GM06990 (cell line): ENCODE data around the gene GRID1.

Experiments
- DNase-seq: peaks from one replicate; pipeline ENCODE4 v3.0.0-alpha.2; 2011; ENCODE audit not compliant: insufficient read length; ENCODE audit errors: extremely low read depth
- H3K27me3 ChIP-seq: replicated peaks from 2 replicates; pipeline ENCODE4 v1.6.0; 2011; ENCODE audit warnings: low read length; ENCODE audit not compliant: control insufficient read depth, insufficient read depth
- H3K36me3 ChIP-seq: 2 replicates; pipeline ENCODE4 v1.5.1; 2011; ENCODE audit warnings: low read length; ENCODE audit not compliant: control insufficient read depth, insufficient read depth
- H3K4me3 ChIP-seq: replicated peaks from 2 replicates; pipeline ENCODE4 v1.5.1; 2011; ENCODE audit warnings: low read depth, mild to moderate bottlenecking, control low read depth, low read length
- TF ChIP-seq, protein P1 (sequence below): IDR thresholded peaks from 2 replicates; pipeline ENCODE4 v1.5.1; 2011; ENCODE audit warnings: low read length, control low read depth, mild to moderate bottlenecking, inconsistent platforms; ENCODE audit not compliant: insufficient read depth, poor library complexity, severe bottlenecking

Gene GRID1

GRCh38 chr10:86207226-86207625 is 159.4 kb downstream of the GRID1 start:
- DNase-seq: no peak
- H3K27me3 ChIP-seq: no peaks in the 10 kb centered on the region; the same call in 1 of the 2 replicates
- H3K4me3 ChIP-seq: no peak overlapping the region
- TF ChIP-seq, protein P1, sequence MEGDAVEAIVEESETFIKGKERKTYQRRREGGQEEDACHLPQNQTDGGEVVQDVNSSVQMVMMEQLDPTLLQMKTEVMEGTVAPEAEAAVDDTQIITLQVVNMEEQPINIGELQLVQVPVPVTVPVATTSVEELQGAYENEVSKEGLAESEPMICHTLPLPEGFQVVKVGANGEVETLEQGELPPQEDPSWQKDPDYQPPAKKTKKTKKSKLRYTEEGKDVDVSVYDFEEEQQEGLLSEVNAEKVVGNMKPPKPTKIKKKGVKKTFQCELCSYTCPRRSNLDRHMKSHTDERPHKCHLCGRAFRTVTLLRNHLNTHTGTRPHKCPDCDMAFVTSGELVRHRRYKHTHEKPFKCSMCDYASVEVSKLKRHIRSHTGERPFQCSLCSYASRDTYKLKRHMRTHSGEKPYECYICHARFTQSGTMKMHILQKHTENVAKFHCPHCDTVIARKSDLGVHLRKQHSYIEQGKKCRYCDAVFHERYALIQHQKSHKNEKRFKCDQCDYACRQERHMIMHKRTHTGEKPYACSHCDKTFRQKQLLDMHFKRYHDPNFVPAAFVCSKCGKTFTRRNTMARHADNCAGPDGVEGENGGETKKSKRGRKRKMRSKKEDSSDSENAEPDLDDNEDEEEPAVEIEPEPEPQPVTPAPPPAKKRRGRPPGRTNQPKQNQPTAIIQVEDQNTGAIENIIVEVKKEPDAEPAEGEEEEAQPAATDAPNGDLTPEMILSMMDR: no peak
- no peaks in the 10 kb centered on the region for H3K36me3 ChIP-seq

DNA sequence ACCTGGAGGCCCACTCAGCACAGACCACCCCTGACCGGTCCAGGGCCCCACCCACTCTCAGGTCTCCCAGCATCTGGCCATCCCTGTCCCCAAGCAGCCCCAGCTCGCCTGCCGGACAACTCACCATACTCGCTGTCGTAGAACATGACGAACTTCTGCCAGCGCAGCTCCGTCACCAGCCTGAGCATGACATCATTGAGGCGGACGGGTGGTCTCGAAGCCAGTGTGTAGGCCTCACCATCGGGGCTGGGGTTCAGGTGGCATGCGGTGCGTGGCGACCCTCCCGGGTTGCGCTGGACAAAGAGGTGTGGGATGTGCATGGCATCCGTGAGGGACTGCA is 160.4 kb downstream of the GRID1 start:
- H3K4me3 ChIP-seq: no peak overlapping the region
- no peak for DNase-seq
- TF ChIP-seq, protein P1: no peak
- no peaks in the 10 kb centered on the region for H3K36me3 ChIP-seq
- no peaks in the 10 kb centered on the region; the same call in 1 of the 2 replicates for H3K27me3 ChIP-seq

DNA sequence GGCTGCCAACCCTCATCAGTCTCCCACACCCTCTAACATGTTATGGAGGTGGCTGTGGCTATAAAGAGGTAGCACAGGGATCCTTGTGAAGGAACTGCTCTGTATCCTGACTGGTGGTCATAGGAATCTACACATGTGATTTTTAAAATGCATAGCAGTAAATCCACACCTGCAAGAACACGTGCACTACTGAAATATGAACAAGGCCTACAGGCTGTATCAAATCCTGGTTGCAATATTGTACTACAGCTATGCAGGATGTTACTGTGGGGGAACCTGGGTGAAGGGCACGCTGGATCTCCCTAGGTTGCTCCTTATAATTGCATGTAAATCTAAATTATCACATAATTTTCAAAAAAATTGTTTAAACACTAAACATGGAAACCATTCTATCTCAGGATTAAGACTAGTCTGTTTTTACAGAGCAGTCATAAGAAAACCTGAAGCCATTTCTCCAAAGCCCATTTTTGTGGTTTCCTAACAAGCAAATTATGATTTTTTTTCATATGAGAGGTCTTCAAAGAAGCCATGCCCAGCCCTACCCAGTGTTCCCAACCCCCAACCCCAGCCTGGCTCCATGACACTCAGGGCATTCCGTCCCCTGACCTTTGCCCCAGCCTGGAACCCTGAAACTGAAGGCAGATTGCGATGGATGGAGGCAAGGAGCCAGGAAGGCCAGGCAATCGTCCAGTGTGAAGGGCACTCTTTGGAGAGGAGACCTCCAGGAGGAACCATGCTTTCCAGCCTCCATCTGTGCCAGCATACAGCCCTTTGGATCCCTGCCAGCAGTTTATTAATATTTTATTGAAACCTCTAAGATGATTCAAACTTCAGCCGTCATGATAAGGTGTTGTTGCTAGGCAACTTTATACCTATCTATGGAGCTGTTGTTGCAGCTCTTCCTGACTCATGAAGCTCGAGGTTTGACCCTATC is 161.0 kb downstream of the GRID1 start:
- TF ChIP-seq, protein P1: no peak
- Histone ChIP-seq H3K36me3 (no peaks in the 10 kb centered on the region), H3K4me3 (no peak overlapping the region), H3K27me3 (no peaks in the 10 kb centered on the region; the same call in 1 of the 2 replicates)
- no peak for DNase-seq

GRCh38 chr10:86204421-86205305 is 161.9 kb downstream of the GRID1 start:
- DNase-seq: no peak
- TF ChIP-seq, protein P1: no peak
- no peak overlapping the region for H3K4me3 ChIP-seq
- H3K36me3 ChIP-seq: no peaks in the 10 kb centered on the region
- H3K27me3 ChIP-seq: no peaks in the 10 kb centered on the region; the same call in 1 of the 2 replicates

DNA sequence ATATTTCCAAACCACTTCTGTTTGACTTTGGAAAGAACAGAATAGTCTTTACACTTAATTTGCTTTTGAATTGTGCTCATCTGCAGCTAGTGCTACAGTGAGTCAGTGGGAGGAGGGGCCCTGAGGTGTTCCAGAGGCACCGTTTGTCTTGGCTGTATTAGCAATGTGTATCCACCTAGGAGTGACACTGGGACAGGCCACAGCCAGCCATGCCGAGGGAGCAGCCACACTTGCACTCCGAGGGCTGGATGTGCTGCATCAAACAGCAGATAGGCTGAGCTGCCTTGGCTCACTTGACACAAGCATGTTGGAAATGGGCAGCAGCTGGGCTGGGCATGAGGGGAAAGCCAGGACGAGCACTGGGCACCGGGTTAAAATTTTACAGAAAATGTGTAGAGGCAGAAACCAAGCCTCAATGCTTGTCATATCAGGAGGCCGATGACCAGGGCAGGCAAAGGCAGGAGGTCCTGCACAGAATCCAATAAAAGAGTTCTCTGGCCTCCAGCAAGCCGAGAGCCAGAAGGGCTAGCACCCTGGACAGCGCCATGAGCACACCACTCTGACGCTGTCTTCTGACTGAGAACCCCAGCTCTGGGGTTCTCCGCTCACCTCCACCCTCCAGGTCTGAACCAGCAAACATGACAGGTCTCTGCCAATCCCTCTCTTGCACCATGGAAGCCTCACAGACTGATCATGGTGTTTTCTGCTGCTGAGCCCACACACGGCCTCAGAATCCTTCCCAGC is 163.3 kb downstream of the GRID1 start:
- no peaks in the 10 kb centered on the region for H3K36me3 ChIP-seq
- DNase-seq: no peak
- H3K27me3 ChIP-seq: no peaks in the 10 kb centered on the region; the same call in 1 of the 2 replicates
- TF ChIP-seq, protein P1: no peak
- H3K4me3 ChIP-seq: no peak overlapping the region
